HG02588 (cell line): ENCODE data around the gene SYNE1.

Experiments used
- ATAC-seq: cut with Tn5 transposase; IDR thresholded peaks from one replicate; pipeline ENCODE4 v1.9.1; 2021; ENCODE audit warnings: mild to moderate bottlenecking, moderate library complexity; ENCODE audit not compliant: unreplicated experiment

Gene SYNE1

GRCh38 chr6:152244998-152245630 is 392.0 kb downstream of the SYNE1 start:
- no peak for ATAC-seq

- ATAC-seq, result no peak
Measured at GRCh38 chr6:152241013-152241766, 396.0 kb downstream of the SYNE1 start.

- ATAC-seq, result no peak
Measured at GRCh38 chr6:152240436-152240835, 396.7 kb downstream of the SYNE1 start.

DNA sequence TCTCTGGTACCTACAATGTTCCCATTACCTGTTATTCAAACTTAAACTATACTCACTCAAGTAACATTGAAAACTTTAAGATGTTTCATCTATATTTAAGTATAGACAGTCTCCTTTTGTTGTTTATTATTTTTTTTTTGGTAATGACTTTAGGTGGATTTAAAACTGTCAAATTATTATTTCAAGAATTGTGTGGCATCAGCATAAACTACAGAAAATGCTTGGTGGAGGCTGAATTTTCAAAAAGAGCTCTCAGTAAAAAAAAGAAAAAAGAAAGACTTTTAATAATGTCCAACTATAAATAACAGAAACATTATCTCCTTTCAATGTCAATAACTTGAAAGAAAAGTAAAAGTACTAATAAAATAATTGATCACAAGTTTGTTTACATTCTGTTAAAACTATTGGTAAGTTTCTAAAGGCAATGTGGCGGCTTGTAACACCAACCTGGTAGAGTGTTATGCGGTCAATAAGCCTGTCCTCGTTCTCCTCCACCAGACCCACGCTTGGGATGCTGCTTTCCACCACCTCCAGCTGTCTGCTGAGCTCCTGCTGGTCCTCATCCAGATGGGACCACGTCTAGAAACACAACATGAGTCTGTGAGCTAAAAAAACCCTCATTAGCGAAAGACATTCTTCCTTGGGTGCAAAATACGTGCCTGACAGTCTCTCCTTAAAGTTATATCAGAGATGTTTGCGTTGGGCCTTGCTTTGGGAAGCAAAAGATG is 400.6 kb downstream of the SYNE1 start:
- ATAC-seq, result no peak

- ATAC-seq, result no peak
Measured at GRCh38 chr6:152233547-152234320, 403.4 kb downstream of the SYNE1 start.

DNA sequence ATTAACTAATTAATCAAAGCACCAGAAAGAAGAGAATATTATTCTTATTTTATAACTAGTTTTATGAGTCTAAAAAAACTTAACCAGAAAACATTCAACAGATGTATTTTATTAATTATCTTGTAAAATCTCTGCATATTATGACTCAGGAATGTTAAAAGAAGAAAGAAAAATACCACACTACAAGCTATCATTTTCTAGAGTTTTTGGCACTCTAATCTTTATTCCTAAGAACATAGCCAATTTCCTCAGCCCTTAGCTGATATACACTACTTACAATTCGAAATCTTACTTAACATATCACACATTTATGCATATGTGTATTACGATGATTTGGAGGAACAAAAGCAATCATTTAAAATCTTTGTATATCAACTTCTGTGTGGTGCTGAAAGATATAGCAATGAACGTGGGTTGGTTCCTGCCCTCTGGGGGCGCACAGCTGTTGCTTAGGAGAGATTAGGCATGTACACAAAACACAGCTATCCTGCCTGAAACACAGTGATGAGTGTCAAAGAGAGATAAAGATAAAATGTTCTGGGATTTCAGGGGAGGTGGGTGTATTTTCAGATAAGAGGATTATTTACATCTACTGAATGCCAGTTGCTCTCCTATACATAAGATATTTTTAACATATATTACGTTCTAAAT is 404.5 kb downstream of the SYNE1 start:
- no peak for ATAC-seq

DNA sequence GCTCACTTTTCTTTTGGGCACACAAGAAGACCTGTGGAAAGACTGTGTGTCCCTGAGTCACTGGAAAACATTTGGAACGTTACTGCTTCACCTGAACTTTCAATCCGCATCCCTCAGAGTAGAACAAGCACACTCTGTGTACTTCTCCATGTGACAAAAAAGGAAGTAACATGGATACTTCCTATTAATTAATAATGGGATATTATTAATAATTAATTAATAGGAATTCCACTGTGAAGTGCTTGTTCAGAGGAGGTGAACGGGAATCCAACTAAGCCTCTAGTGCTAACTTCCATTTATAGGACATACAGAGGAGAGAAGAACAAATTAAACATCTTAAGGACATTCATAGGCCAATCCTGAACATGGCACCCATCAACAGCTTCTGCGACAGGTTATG is 407.8 kb downstream of the SYNE1 start:
- no peak for ATAC-seq

GRCh38 chr6:152226119-152226518 is 411.0 kb downstream of the SYNE1 start:
- no peak for ATAC-seq

GRCh38 chr6:152225241-152225934 is 411.8 kb downstream of the SYNE1 start:
- no peak for ATAC-seq

- no peak for ATAC-seq
Measured at GRCh38 chr6:152223636-152224035, 413.5 kb downstream of the SYNE1 start.

GRCh38 chr6:152221806-152222628 is 415.1 kb downstream of the SYNE1 start:
- no peak for ATAC-seq

DNA sequence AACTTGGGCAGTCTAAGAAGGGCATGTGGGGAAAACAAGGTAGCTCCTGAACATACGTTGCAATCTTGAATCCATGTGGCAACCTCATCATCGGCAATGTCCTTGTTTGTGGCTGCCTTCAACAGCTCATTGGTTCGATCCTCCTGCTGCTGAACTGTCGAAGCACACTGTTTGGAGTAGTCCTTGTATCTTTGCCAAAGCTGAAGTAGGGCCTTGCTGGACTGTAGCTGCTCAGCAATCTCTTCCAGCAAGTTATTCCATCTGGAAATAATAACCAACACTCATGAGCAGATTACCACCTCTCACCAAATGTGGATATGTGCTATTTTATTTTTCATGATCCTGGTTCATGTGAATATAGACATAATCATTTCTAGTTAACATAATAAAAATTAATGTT is 416.4 kb downstream of the SYNE1 start:
- ATAC-seq, result no peak

- ATAC-seq, result no peak
Measured at GRCh38 chr6:152218887-152219286, 418.3 kb downstream of the SYNE1 start.

GRCh38 chr6:152212437-152212836 is 424.7 kb downstream of the SYNE1 start:
- ATAC-seq, result no peak

GRCh38 chr6:152209211-152209610 is 428.0 kb downstream of the SYNE1 start:
- ATAC-seq, result no peak

DNA sequence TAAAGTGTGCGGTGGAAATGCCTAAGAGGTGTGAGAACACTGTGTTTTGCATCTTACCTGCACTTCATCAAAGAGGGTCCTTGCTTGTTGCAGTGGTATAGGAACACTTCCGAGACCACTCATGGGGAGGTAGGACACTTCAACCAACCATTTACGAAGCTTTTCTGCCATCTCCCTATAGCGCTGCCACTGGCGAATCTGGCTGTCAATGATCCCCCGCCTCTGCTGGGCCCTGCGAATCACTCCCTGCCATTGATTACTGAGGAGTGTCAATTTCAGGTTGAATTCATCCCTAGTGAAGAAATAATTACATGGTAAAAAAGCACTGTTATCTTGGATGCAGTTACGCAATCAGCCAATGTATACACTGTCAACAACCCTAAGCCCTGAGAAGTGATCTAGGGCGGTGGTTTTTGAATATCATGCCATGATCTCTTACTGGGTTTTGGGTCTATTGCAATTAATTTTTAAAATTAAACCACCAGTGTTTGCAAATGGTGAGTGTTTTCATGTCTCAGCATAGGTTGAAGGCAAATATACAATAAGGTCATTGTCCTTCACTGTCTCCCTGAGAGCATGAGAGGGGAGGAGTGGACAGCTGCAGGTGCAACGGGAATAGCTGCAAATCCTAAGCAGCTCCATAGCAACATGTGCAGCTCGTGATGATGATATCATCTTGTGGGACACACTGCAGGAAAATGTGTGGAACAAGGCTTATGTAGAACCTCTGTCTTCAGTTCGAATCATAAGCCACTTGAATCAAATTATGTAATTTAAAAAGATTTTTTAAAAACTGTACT is 429.0 kb downstream of the SYNE1 start:
- ATAC-seq, result no peak

DNA sequence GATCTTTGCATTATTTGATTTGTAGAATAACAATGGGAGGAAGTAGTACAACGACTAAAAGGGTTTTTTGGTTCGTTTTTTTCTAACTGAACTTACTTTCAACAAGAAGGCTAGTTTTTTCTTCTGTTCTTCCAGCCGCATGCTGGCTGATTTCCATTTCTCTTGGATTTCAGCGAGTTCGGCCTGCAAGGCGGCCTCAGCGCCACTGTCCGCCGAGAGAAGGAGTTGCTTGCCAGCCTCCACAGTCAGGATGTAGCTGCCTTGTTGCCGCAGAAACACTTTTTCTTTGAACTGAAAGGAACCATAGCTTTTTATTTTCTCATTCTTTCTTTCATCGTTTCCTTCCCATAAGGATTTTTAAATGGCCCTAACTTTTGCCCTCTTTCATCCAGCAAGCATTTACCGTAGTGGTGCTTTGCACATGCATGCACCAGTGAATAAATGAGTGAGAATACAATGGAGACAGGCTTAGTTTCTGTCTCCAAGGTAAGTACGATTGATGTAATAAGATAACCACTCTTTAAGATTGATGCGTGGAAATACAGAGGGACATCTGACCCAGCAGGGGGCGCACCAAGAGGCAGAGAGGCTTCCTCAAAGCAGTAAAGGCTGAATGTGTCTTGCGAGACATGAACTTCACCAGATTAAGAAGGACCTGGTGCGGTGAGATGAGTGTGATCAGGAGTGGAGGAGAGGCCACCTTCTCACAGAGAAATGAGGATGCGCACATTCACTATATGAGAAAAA is 430.9 kb downstream of the SYNE1 start:
- ATAC-seq, result no peak

DNA sequence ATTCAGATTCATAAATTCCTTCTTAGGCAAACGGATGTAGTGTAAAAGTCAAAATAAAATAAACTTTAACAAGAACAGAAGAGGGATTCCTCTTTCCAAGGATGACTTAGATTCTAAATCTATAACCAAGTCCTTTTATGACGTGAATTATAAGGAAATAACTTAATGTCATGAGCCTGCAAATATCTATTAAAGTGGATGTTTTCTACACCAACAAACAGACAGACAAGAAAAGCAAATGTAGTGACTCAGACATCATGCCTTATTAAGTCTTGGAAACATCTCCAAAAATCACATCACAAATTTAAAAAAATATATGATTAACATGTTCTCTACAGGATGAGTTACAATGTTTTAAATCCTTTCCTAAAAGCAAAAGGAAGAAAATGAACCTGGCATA is 432.6 kb downstream of the SYNE1 start:
- ATAC-seq, result no peak
